ENCODE data around the gene BRD2. TPM values are rescaled to one million over a fixed set of nuclear protein-coding genes. Genes with fewer than 3 reads are reported as not detected.

Gene BRD2
- total RNA-seq, 2 experiments from 2014 or later, result 309 to 336 TPM

DNA sequence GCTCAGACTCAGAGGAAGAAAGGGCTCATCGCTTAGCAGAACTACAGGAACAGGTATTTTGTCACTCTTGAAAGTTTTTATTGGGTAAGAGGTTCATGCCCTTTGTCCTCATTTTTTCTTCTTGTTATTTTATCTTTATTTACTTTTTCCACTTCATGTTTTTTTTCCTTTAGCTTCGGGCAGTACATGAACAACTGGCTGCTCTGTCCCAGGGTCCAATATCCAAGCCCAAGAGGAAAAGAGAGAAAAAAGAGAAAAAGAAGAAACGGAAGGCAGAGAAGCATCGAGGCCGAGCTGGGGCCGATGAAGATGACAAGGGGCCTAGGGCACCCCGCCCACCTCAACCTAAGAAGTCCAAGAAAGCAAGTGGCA, 9.5 kb downstream of the BRD2 start:
- H3K4me1 Mint-ChIP-seq, result peaks cover 55% of the 10 kb centered on the region
- H3K36me3 Mint-ChIP-seq, result peaks cover 87% of the 10 kb centered on the region
- no peak for ATAC-seq
- no peak overlapping the region for H3K27ac Mint-ChIP-seq
- no peak overlapping the region for H3K4me3 Mint-ChIP-seq
- no peaks in the 10 kb centered on the region for H3K27me3 Mint-ChIP-seq
- no peaks in the 10 kb centered on the region for H3K9me3 Mint-ChIP-seq (ENCODE audit: low read depth)
- no peak for DNase-seq
- CTCF ChIA-PET, result interaction anchor here (0.8 to 17.8 kb wide), 7 partner anchors 7 to 139 kb away, joined by 3 to 249 read pairs (median 5); partner anchors contain the start of genes BRD2, HLA-DMA and TAP2

- H3K4me1 Mint-ChIP-seq, result peaks cover 65% of the 10 kb centered on the region
- peak overlapping the region; percentile 29 for H3K27ac Mint-ChIP-seq
Observed at GRCh38 chr6:32979720-32980487, 11.5 kb downstream of the BRD2 start.

GRCh38 chr6:32980488-32981038, 12.2 kb downstream of the BRD2 start:
- no peak for DNase-seq
- H3K4me1 Mint-ChIP-seq, result peaks cover 59% of the 10 kb centered on the region
- CTCF ChIA-PET, result interaction anchor here (1.1 to 12.9 kb wide), 6 partner anchors 9 to 113 kb away, joined by 4 to 194 read pairs (median 14); partner anchors contain the start of genes BRD2 and HLA-DMA
- peaks cover 61% of the 10 kb centered on the region for H3K36me3 Mint-ChIP-seq
- H3K27me3 Mint-ChIP-seq, result no peaks in the 10 kb centered on the region
- H3K9me3 Mint-ChIP-seq (ENCODE audit: low read depth), result no peaks in the 10 kb centered on the region
- H3K4me3 Mint-ChIP-seq, result no peak overlapping the region
- ATAC-seq, result no peak
- no peak overlapping the region for H3K27ac Mint-ChIP-seq

More at GRCh38 chr6:32979720-32980487, 11.5 kb downstream of the BRD2 start:
- Mint-ChIP-seq H3K9me3 (ENCODE audit: low read depth) (no peaks in the 10 kb centered on the region), H3K4me3 (no peak overlapping the region), H3K36me3 (peaks cover 67% of the 10 kb centered on the region), H3K27me3 (no peaks in the 10 kb centered on the region)
- no peak for DNase-seq
- CTCF ChIA-PET, result interaction anchor here (1.1 to 12.9 kb wide), 6 partner anchors 9 to 112 kb away, joined by 4 to 194 read pairs (median 14); partner anchors contain the start of genes BRD2 and HLA-DMA
- ATAC-seq, result no peak

DNA sequence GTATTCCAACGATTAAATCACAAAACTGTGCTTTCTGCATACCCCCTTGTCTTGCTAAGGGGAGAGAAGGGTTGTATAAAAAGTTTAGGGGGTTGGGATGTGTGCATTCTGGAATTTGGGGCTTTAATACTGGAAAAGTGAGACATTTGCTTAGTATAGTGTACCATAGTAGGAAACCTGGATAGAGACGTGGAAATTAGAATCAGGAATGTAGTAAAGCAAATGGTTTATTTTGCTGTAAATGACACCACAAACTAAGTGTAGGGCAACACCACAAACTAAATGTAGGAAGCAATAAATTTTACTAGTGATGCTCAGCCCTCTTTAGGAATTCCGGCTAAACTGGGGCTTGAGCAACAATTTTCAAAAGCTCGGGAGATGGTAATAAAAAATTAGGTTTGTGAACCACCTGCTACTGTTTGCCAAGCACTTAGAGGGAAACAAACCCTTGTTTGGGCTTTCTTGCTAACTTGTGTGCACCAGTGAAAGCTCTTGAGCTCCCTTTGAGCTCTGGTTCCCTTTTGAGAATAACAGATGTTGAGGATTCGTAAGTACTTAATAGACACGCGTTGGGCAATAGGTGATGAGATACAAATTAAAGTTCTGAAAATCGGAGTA, 13.8 kb downstream of the BRD2 start:
- Mint-ChIP-seq H3K27ac (peak overlapping the region; percentile 55), H3K4me1 (peaks cover 43% of the 10 kb centered on the region)
- no peak for ATAC-seq

DNA sequence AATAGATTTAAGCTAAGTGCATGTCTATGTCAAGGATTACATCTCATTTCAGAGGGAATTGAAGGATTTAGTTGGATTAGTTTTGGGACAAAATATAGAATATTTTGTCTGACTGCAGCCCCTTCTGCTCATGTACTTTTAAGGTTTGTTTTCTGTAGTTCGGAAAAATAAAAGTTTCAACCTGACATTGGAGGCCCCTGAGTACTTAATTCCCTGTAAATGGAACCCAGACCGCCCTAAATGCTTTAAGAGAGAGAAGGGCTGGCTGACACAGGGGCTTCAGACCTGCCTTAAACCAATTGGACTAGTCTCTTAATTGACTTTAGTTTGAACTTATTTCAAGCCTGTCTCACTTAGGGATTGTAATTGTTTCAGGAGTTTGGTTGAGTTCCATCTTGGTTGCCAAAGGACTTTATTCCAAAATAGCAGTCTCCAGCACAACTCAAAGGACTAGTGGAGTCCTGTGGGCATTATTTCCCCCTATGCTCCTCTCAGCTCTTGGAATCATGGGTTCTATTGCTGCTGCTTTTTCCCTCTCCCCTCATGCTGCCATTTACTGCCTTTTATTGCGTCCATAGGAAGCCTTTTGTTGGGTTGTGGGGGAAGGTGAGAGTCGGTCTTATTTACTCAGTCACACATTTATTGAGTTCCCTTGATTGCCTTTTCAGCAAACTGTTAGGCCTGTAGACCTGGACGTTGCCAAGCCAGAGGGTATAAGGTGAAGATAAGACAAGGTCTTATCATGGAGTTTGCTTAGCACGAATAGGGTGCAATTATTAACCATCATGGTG, 14.5 kb downstream of the BRD2 start:
- Mint-ChIP-seq H3K4me3 (no peak overlapping the region), H3K9me3 (ENCODE audit: low read depth) (no peaks in the 10 kb centered on the region), H3K27me3 (no peaks in the 10 kb centered on the region), H3K27ac (peak overlapping the region; percentile 66), H3K4me1 (peaks cover 39% of the 10 kb centered on the region), H3K36me3 (peaks cover 37% of the 10 kb centered on the region)
- DNase-seq, result no peak
- CTCF ChIA-PET, result interaction anchor here (1.0 to 12.9 kb wide), 14 partner anchors 12 to 145 kb away, joined by 3 to 194 read pairs (median 39); partner anchors contain the start of genes BRD2, HLA-DMA, HLA-DMB and TAP2
- ATAC-seq, result no peak

More for the DNA sequence above, 13.8 kb downstream of the BRD2 start:
- Mint-ChIP-seq H3K27me3 (no peaks in the 10 kb centered on the region), H3K4me3 (no peak overlapping the region), H3K36me3 (peaks cover 44% of the 10 kb centered on the region), H3K9me3 (ENCODE audit: low read depth) (no peaks in the 10 kb centered on the region)
- CTCF ChIA-PET, result interaction anchor here (0.6 to 12.9 kb wide), 8 partner anchors 11 to 144 kb away, joined by 3 to 194 read pairs (median 34); partner anchors contain the start of genes BRD2, HLA-DMA, HLA-DMB and TAP2
- DNase-seq, result no peak

DNA sequence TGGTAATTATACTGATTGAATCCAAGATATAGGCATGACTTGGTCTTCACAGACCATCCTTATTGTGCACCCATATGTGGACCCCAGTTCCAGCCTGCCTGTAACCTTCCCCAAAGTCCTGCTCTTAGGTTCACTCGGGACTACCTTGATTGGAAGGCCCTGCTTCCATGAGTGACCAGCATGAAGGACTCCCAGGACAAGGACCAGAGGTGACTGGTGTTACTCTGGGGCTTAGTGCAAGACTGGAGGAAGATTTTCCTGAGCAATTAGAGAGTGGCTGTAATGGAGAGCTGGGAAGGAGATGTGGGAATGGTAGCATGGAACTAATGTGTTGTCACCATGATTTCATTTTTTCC, 15.1 kb downstream of the BRD2 start:
- DNase-seq (no peak), ATAC-seq (no peak)
- H3K4me3 Mint-ChIP-seq, result no peak overlapping the region
- H3K27me3 Mint-ChIP-seq, result no peaks in the 10 kb centered on the region
- CTCF ChIA-PET, result interaction anchor here (1.0 to 12.9 kb wide), 17 partner anchors 12 to 265 kb away, joined by 3 to 194 read pairs (median 23); partner anchors contain the start of genes BRD2, HLA-DMA, HLA-DMB and TAP2
- peak overlapping the region; percentile 67 for H3K27ac Mint-ChIP-seq
- no peaks in the 10 kb centered on the region for H3K9me3 Mint-ChIP-seq (ENCODE audit: low read depth)
- H3K4me1 Mint-ChIP-seq, result peaks cover 40% of the 10 kb centered on the region
- peaks cover 31% of the 10 kb centered on the region for H3K36me3 Mint-ChIP-seq

GRCh38 chr6:32983964-32984621, 15.7 kb downstream of the BRD2 start:
- Mint-ChIP-seq H3K27ac (peak overlapping the region; percentile 67), H3K9me3 (ENCODE audit: low read depth) (no peaks in the 10 kb centered on the region), H3K36me3 (peaks cover 25% of the 10 kb centered on the region), H3K4me3 (no peak overlapping the region), H3K4me1 (peaks cover 35% of the 10 kb centered on the region), H3K27me3 (no peaks in the 10 kb centered on the region)
- peak; percentile 9 for ATAC-seq
- CTCF ChIA-PET, result interaction anchor here (0.6 to 12.9 kb wide), 53 partner anchors 9 to 264 kb away, joined by 3 to 194 read pairs (median 5); partner anchors contain the start of genes BRD2, HLA-DMA, HLA-DMB and HLA-DPA1
- DNase-seq, result no peak

- Mint-ChIP-seq H3K36me3 (peaks cover 20% of the 10 kb centered on the region), H3K4me1 (peaks cover 35% of the 10 kb centered on the region), H3K9me3 (ENCODE audit: low read depth) (no peaks in the 10 kb centered on the region), H3K27ac (peak overlapping the region; percentile 42), H3K27me3 (no peaks in the 10 kb centered on the region), H3K4me3 (no peak overlapping the region)
- DNase-seq (peak; percentile 94), ATAC-seq (peak; percentile 75)
- CTCF ChIA-PET, result interaction anchor here (0.6 to 12.9 kb wide), 54 partner anchors 8 to 264 kb away, joined by 3 to 194 read pairs (median 5); partner anchors contain the start of genes BRD2, HLA-DMA, HLA-DMB and HLA-DPA1
Observed at GRCh38 chr6:32984622-32985389, 16.4 kb downstream of the BRD2 start.

DNA sequence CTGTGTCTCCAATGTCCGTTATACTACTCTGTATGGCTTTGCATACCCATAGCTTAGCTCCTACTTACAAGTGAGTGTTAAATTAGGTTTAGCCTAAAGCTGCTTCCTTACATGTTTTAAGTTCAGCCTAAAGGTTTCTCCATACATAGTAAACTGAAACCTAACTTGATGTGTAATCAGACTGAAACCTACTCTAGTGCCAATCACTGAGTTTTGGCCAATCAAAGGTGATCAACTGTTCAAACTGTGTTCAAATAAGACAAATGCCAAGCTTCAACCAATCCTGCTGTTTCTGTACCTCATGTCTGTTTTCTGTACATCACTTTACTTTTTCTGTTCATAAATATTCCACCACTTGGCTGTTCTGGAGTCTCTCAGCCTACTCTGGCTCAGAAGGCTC, 21.0 kb downstream of the BRD2 start:
- ATAC-seq (no peak), DNase-seq (no peak)
- Mint-ChIP-seq H3K4me3 (no peak overlapping the region), H3K36me3 (no peaks in the 10 kb centered on the region), H3K27ac (no peak overlapping the region), H3K9me3 (ENCODE audit: low read depth) (no peaks in the 10 kb centered on the region), H3K27me3 (peaks cover 15% of the 10 kb centered on the region), H3K4me1 (peaks cover 22% of the 10 kb centered on the region)
- CTCF ChIA-PET, result interaction anchor here (0.8 to 12.9 kb wide), 7 partner anchors 11 to 151 kb away, joined by 3 to 194 read pairs (median 11); partner anchors contain the start of genes BRD2, HLA-DMA and TAP2

- Mint-ChIP-seq H3K27ac (no peak overlapping the region), H3K27me3 (peaks cover 30% of the 10 kb centered on the region), H3K9me3 (ENCODE audit: low read depth) (no peaks in the 10 kb centered on the region), H3K4me3 (no peak overlapping the region), H3K36me3 (no peaks in the 10 kb centered on the region), H3K4me1 (peaks cover 18% of the 10 kb centered on the region)
- DNase-seq, result no peak
- CTCF ChIA-PET, result interaction anchor here (1.8 kb wide), 1 partner anchor 51 kb away, joined by 4 read pairs; the partner anchor contains the start of gene HLA-DMB
- ATAC-seq, result no peak
Observed at GRCh38 chr6:32991972-32992371, 23.6 kb downstream of the BRD2 start.

DNA sequence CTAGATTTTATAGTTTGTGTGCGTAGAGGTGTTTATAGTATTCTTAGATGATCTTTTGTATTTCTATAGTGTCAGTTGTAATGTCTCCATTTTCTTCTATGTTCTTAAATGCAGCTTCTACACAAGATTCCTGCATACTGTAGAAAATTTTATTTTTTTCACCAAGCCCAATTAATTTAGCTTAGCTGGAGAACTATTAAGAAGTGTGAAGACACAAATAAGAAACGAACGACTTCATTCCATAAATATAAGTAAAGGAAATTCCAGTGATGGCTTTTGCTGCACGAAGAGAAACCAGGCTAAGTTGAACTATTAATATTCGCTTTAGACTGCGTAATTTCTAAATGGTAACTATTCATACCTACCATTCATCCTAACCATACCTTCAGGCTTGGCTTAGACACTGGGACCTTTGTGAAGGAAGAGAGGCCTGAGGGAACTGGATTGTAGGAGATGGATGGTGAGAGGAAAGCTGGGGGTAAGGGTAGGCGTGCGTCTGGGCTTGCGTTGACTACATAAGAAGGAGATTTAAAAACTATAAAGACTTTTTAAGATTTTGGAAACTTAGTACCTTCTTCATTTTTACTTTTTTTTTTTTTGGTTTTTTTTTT, 25.1 kb downstream of the BRD2 start:
- peaks cover 38% of the 10 kb centered on the region for H3K27me3 Mint-ChIP-seq
- no peaks in the 10 kb centered on the region for H3K9me3 Mint-ChIP-seq (ENCODE audit: low read depth)
- no peaks in the 10 kb centered on the region for H3K36me3 Mint-ChIP-seq
- H3K4me3 Mint-ChIP-seq, result no peak overlapping the region
- no peak overlapping the region for H3K27ac Mint-ChIP-seq
- CTCF ChIA-PET, result interaction anchor here (0.7 to 1.8 kb wide), 4 partner anchors 8 to 53 kb away, joined by 3 to 5 read pairs (median 4); partner anchors contain the start of gene HLA-DMB
- H3K4me1 Mint-ChIP-seq, result peaks cover 9% of the 10 kb centered on the region
- DNase-seq, result no peak
- no peak for ATAC-seq

Measured in activated CD8-positive, alpha-beta memory T cell treated with anti-CD3 and anti-CD28 coated beads, Interleukin-2, amount 10 ng/mL, durations not matched to agents 7 days and 5 days (primary cell).